NK-92 treated with Interleukin-12 subunit alpha and Interleukin-12 subunit beta, amount 100 ng/mL, for 24 hours (cell line): ENCODE results near the gene SYNDIG1.

Experiments
- DNase-seq: peaks from one replicate; lab custom pipeline; 2025; lab: John Stamatoyannopoulos, UW

Gene SYNDIG1

DNA sequence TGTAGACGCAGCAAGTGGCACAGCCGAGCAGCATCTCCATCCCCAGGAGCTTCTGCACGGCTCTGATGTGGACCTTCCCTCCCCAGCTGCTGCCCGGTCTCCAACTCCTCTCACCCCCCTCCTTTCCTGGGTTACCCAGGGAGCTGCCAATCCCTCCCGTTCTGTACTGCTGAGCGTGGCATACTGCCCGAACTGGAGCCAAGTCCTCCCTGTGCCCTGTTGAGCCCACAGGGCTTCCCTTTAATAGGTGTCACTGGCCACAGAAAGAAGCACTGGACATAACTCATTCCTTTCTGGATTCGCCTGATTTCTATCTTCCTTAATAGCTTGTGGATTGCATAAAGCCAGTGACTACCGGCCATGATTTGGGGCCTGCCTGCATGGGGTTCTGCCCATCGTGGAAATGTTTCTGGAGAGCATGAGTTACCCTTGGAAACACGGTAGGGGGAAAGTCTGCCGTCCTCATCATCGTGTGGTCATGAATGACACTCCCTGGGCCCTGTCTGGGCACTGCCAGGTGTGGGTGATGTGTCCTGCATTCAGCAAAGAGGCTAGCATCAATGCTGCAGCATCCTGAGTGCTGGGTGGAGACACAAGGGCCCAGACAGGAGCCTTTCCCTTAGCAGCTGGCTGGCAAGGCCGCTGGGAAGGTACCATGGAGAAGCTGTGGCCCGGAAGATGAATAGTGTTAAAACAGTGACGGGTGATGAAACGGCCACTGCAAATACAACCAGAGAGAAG lies 189.7 kb downstream of the SYNDIG1 start:
- no peak for DNase-seq

GRCh38 chr20:24659835-24660234 lies 190.4 kb downstream of the SYNDIG1 start:
- DNase-seq: no peak

GRCh38 chr20:24660651-24661050 lies 191.2 kb downstream of the SYNDIG1 start:
- no peak for DNase-seq

- no peak for DNase-seq
Measured at GRCh38 chr20:24661255-24661654, 191.8 kb downstream of the SYNDIG1 start.

DNA sequence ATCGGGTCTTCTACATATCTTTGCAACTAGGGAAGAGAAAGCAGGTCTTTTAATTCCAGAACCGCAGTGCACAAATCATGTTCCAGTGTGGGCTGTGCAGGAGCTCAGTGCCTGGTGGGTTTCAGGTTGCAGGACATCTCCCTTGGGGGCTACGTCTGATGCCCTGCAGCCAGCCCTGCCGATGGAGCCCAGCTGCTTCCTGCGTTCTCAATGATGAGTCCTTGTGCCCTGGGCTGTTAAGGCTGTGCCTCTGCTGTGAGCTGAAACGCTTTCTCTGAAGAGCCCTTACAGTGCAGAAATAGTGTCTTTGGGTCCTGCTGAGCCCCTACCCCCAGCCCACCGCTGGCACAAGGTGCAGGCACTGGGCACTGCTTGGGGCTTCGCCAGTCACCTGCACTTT lies 192.9 kb downstream of the SYNDIG1 start:
- no peak for DNase-seq

- DNase-seq: no peak
Measured at GRCh38 chr20:24662752-24663365, 193.4 kb downstream of the SYNDIG1 start.

GRCh38 chr20:24663496-24663895 lies 194.1 kb downstream of the SYNDIG1 start:
- DNase-seq: no peak

GRCh38 chr20:24664266-24664986 lies 195.0 kb downstream of the SYNDIG1 start:
- no peak for DNase-seq

- DNase-seq: no peak
Measured at GRCh38 chr20:24665196-24665595, 195.8 kb downstream of the SYNDIG1 start.

DNA sequence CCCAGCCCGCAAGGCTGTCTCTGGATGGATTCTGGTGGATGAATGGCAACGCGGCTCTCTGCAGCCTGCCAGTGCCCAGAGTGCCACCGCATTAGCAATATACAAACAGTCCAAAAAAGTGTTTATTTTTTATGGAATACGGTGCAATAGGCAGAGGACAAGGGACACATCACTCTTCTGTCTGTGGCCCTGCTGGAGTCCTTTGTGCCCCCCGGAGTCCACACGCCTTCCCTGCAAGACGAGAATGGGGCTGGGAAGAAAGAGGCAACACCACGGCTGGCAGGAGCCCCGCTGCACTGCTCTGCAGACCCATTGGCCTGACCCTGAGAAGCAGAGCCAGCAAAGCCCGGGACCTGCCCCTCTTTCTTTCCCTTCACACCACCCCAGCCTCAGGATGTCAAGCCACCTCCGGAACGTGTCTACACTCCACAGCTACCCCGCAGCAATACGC lies 196.3 kb downstream of the SYNDIG1 start:
- DNase-seq: no peak

GRCh38 chr20:24667689-24668383 lies 198.4 kb downstream of the SYNDIG1 start:
- DNase-seq: no peak

- DNase-seq: no peak
Measured at GRCh38 chr20:24668384-24668702, 198.9 kb downstream of the SYNDIG1 start.

DNA sequence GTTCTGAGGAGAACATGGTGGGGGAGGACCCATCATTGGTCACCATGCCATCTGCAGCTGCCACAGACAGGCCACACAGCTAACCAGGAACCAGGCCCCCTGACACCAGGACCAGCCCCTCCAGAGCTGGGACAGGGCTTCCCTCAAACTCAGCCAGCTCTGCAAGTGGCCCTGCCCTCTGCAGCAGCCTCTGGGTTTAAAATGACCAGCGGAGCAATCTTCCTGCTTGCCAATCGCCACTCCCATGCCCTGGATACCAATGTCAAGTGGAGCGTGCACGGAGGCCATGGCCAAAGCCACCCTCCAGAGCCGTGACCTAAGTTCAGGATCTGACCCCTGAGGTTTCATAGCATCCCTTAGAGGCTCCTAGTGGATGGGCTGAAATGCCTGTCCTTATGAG lies 199.4 kb downstream of the SYNDIG1 start:
- no peak for DNase-seq

DNA sequence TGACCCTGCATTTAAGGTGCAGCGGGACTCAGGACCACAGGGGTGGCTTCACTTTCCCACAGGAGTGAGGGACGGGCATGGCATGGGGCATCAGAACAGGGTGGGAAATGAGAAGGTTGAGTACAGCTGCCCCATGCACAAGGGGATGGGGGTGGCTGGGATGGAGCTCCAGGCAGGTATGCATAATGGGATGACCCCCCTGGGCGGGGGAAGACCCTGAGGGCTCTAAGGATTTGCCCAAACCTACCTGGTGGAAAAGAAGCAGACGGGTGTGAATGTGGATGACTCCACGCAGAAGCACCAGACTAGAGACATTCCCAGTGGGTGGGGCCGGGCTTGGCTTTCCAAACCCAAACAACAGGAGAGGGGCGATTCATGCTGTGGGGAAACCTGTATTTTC lies 200.3 kb downstream of the SYNDIG1 start:
- DNase-seq: no peak

GRCh38 chr20:24670341-24670872 lies 201.0 kb downstream of the SYNDIG1 start:
- DNase-seq: no peak

GRCh38 chr20:24670981-24671380 lies 201.6 kb downstream of the SYNDIG1 start:
- no peak for DNase-seq

DNA sequence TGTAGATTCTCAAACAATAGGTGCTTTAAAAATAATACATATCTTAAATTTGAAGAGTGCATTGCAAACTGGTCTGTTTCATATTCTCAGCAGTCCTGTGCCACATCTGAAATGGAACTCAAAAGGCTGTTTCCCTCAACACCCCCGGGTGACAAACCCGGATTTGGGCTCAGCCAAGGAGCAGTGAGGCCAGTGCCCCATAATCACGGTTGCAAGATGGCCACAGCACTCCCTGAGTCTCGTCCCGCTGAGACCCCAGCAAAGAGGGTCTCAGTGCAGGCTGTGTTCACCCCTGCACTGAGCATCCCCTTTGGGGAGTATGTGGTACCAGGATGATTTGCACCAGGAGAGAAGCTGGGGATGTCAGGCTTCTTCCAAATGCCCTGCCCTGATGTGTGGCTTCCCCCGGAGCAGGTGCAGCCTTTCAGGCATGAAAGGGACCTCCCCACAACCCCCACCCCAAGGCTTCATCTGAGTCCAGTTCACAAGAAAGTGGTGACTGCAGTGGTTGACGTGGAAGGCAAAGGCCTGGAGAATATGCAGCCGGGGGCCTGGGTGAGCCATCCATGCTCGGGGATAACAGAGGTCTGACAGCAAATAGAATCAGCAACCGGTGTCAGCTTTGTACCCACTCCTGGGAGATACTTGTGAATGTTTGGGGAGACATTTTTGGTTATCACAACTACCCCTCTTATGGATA lies 202.9 kb downstream of the SYNDIG1 start:
- DNase-seq: no peak

DNA sequence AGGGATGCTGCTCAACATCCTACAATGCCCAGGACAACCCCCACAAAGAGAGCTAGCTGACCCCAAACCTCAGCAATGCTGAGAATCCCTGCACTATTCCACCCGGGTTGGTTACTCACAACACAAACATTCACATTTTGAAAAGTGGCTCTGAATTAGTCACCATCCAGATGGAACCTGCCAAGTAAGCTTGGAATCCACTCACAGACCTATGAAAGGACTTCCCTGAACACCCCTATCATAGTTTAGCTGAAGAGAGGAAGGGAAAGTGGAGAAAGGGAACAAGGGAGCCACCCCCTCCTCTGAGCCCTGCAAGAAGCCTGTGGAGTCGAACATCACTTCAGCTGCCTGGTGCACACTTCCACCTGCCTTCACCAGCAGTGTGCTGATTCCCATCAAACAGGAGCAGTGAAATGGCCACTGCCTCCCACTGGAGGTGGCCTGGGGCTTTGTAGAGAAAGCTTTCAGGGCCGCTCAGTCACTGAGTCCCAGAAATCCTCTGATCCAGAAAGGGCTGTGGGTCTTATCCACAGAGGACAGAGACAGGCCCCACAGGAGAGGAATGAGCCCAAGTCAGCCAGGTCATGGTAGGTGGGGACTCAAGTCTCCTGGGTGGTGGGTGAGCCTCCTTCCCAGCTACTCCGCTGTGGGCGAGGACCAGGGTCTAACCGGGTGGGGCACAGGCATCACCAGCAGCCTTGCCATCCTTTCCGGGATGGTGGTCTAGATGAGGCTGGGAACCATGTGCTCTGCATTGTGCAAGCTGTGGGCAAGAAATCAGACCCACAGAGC lies 203.7 kb downstream of the SYNDIG1 start:
- DNase-seq: no peak

DNA sequence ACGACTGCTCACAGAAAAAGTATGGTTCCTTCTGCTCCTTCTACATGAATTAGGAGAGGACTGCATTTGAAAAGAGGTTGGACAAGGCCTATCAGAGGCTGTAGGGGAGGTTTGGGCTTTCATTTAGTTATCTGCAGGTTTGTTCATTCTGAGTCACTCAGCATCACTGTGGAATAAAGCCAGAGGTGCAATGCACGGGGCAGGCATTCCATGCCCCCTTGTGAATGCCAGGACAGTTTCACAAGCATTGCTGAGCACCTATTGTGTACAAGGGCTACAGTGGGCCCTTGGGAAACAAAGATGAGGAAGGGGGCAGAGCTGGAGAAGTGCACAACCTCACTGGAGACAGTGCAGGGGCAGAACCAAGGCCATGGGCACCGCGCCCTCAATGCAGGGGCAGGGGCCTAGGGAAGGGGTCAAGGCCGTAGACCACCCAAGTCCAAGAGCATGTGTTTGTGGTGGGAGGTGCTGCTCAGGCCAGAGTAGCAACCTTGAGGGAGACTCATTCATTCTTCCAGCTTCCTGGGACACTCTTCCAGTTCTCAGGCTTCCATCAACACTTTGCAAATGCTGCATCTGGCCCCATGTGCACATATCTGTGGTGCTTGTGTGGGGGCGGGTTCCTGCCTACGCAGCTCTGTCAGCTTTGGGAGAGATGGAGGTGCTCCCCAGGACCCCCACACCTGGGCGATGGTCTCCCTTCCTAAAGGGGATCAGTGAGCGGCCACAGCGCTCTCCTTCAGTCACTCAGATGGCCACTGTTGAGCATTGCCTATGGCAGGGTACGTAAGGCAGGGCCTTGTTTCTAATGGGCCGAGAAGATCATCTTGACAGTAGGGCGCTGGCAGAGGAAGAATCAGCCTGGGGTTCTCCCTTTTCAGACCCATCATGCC lies 204.5 kb downstream of the SYNDIG1 start:
- no peak for DNase-seq
